HG02610 (cell line): ENCODE data around the gene UBLCP1.
"Not testable (repeated sequence)": the region's sequence is repeated elsewhere in the genome, so short reads cannot be mapped to it uniquely, and the experiment has no call there.

Experiments used
- ATAC-seq: cut with Tn5 transposase; IDR thresholded peaks from one replicate; pipeline ENCODE4 v1.9.1; 2021; ENCODE audit warnings: mild to moderate bottlenecking, moderate library complexity; ENCODE audit not compliant: unreplicated experiment

The UBLCP1 gene

DNA sequence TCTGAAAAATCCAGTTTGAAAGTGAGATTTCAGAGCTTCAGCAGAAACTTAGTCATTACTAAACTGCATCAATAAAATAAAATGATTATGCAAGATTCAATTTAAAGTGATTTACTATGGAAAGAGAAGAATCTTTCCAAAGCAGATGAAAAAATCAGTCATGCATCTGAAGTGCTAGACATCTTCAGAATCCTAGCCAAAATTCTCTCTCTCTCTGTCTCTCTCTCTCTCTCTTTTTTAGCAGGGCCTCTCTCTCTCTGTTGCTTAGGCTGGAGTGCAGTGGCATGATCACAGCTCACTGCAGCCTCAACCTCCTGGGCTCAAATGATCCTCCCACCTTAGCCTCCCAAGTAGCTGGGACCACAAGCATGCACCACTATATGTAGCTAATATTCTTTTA lies 18.2 kb upstream of the UBLCP1 start:
- ATAC-seq = no peak

- no peak for ATAC-seq
Measured at GRCh38 chr5:159249158-159249557, 13.9 kb upstream of the UBLCP1 start.

GRCh38 chr5:159252195-159252594 lies 10.9 kb upstream of the UBLCP1 start:
- no peak for ATAC-seq

- no peak for ATAC-seq
Measured at GRCh38 chr5:159257007-159257406, 6.1 kb upstream of the UBLCP1 start.

- no peak for ATAC-seq
Measured at GRCh38 chr5:159257629-159258283, 5.3 kb upstream of the UBLCP1 start.

DNA sequence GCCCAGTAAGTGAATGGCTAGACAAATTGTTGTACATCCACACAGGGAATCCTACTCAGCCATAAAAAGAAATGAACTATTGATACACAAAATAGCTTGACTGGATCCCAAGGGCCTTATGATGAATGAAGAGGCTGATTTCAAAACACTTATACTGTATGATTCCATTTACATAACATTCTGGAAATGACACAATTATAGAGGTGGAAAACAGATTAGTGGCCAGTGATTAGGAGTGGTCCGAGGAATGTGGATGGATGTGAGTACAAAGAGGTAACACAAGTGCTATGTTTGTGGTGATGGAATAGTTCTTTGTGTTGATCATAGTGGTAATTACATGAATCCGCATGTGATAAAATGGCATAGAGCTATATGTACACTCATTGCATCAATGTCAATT lies 4.7 kb upstream of the UBLCP1 start:
- no peak for ATAC-seq

DNA sequence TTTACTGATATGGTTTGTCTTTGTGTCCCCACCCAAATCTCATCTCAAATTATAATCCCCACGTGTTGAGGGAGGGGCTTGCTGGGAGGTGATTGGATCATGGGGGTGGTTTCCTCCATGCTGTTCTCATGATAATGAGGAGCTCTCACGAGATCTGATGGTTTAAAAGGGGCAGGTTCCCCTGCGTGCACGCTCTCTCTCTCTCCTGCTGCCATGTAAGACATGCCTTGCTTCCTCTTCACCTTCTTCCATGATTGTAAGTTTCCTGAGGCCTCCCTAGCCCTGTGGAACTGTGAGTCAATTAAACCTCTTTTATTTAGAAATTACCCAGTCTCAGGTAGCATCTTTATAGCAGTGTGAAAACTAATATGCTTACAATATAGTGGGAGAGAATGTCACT lies 2.9 kb upstream of the UBLCP1 start:
- not testable (repeated sequence) for ATAC-seq

DNA sequence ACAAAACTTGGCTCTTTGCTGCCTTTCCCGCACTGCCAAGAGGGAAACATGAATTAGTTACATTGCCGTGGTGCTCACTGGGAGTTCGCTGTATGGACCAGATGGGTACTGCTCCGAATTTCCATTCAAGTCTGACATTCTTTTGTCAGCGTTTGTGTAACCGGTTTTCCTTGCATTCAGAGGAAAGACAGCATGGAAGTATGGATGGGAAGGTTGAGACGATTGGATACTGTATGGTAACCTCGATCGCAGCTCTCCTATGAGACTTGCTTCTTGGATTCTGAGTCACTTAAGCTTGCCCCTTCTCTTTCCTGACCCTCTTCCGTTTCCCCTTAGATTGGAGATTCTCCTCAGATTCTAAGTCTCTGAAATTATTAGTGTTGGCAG lies 625 bp upstream of the UBLCP1 start:
- peak; percentile 5 for ATAC-seq

- ATAC-seq = peak; percentile 10
Measured at GRCh38 chr5:159263569-159263905, 447 bp downstream of the UBLCP1 start.

DNA sequence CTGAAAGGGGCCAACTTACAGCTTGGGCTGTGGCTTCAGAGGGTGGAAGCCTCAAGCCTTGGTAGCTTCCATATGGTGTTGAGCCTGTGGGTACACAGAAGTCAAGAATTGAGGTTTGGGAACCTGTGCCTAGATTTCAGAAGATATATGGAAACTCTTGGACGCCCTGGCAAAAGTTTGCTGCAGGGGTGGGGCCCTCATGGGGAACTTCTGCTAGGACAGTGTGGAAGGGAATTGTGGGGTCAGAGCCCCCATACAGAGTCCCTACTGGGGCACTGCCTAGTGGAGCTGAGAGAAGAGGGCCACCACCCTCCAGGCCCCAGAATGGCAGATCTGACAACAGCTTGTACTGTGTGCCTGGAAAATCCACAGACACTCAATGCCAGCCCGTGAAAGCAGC lies 3.7 kb downstream of the UBLCP1 start:
- ATAC-seq = not testable (repeated sequence)

DNA sequence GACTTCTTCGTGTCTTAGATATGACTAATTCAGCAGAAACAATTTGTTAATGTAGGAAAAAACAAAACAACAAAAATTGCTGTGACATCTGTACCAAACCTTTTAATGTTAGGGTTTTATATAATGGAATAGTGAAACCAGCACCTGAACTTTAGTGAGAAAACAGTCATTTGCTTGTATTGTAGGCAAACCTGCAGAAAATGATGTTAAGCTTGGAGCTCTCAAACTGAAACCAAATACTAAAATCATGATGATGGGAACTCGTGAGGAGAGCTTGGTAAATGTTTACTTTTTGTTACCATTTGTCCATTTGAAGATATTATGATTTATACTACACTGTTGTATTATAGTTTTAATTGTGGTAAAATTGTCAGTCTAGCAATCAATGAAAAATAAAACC lies 6.6 kb downstream of the UBLCP1 start:
- no peak for ATAC-seq

GRCh38 chr5:159273923-159274322 lies 10.8 kb downstream of the UBLCP1 start:
- no peak for ATAC-seq

- no peak for ATAC-seq
Measured at GRCh38 chr5:159274676-159275075, 11.6 kb downstream of the UBLCP1 start.

DNA sequence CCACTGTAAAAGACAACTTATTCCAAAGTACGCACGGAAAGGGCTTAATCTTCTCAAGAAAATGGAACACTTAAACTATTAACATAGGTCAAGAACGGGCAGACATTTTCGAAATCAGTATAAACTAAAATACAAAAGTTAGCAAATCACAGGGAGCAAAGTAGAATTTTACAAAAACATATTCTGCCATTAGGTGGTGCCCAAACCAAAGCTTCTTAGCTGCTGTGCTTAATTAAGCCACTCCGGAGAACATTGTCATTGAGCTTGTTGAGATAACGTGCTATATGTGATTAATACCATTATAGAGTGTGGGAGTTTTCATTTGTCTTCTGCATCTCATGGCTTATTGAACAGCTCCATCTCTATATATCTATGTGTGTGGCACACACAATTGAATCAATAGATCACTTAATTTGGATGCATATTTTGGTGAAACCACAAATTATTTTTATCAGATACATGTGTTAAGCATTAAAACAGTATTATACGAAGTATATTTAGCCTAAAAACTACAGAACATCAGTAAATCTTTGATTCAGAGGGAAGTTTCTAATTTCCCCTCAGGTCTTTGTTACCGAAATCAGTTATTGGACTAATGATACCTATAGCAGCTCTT lies 23.4 kb downstream of the UBLCP1 start:
- ATAC-seq = no peak

DNA sequence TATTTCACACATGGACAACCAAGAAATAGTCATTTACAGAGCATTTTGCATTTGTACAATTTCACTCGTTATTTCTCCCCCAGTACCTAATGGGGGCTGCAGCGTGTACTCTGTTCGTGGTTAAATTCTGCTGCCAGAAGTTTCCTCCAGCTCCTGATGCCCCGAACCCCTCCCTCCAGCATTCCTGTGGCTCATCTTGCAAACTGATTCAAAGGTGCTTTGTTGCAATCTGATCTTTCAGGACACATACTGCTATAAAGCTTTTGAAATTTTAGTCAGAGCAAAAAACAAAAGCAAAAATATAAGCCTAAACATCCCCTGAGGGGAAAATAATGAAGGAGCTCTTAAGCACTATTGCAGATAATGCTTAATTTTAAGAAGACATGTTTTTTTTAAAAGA lies 27.7 kb downstream of the UBLCP1 start:
- ATAC-seq = no peak

DNA sequence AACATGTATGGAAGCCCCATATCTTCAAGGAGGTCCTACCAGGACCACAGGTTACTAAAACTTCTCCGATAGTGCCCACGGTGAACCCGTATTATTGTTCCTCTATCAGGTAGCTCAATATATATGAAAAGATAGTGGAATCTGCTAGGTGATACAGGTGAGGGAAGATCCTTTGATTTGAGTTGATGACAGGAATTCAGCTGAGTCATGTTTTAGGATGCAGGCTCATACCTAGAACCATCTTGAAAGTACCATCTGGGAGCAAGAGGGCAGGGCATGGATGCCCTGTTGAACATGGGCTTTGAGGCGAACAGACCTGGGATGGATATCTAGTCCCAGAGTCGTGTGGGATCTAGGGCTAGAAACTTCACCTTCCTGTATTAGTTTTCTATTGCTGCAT lies 31.8 kb downstream of the UBLCP1 start:
- ATAC-seq = no peak

- not testable (repeated sequence) for ATAC-seq
Measured at GRCh38 chr5:159297300-159297699, 34.2 kb downstream of the UBLCP1 start.

- no peak for ATAC-seq
Measured at GRCh38 chr5:159301466-159301865, 38.4 kb downstream of the UBLCP1 start.

DNA sequence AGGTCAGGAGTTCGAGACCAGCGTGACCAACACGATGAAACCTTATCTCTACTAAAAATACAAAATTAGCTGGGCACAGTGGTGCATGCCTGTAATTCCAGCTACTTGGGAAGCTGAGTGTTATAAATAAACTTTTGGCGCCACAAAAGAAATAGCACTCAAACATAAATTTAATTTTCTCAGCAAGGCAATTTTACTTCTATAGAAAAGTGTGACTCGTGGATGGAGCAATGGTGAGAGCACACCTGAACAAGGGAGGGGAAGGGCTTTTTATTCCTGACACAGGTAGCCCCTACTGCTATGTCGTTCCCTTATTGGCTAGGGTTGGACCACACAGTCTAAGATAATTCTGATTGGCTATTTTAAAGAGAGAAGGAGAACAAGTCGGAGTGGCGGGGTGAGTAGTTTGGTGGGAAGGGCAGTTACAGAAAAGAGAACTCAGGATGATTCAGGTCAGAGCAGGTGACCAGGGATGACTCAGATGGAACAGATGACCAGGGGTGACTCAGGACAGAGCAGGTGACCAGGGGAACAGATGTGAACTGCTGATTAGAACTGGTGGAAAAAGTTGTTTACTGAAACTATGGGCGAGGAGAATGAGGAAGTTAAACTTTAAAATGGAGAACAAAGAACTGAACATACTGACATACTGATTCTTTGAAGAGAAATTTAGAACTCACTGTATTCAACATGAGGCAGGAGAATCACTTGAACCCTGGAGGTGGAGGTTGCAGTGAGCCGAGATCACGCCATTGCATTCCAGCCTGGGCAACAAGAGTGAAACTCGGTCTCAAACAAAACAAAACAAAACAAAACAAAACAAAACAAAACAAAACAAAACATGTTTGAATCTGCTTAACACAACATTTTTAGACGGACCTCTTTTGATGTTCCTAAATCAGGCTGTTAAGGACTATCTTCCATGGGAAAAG lies 39.1 kb downstream of the UBLCP1 start:
- ATAC-seq = not testable (repeated sequence)

DNA sequence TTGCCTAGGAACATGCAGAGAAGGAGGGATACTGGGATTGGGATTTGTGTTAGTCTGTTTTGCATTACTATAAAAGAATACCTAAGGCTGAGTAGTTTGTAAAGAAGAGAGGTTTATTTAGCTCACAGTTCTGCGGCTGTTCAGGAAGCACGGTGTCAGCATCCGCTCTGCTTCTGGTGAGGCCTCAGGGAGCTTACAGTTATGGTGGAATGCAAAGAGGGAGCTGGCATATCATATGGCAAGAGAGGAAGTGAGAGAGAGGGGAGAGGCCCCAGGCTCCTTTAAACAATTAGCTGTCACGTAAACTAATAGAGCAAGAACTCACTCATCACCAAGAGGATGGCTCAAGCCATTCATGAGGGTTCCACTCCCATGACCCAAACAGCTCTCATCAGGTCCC lies 40.2 kb downstream of the UBLCP1 start:
- ATAC-seq = no peak

DNA sequence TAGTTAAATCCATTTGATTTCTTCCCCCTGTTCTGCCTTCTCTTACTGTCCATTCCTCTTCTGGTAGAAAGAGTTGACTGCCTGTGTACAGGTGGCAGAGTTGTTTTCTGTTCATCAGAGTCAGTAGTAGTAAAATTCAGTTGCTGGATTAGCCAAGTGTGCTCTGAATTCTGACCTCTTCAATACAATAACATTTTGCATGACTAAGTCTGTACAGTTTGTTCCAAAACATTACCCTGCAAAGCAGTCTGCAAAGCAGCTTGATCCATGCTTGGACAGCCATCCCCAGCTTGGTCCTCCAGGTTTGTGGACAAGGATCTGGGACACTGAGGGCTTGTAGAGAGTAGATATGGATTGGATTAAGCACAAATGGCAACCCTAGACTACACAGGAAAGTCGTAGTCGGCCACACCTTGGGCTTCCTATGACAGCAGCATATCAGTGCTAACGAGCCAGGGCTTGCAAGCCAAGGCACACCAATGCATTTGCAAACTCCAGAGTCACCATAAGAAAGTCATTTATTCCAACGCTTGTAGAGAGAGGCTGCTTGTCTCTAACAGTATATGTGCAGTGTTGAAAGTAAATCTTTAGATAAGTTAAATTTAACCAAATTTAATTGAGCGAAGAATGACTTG lies 42.0 kb downstream of the UBLCP1 start:
- ATAC-seq = no peak
